K562 (cell line): ENCODE results near the gene KCTD16. TPM values are rescaled to one million over a fixed set of nuclear protein-coding genes. Genes with fewer than 3 reads are reported as not detected.

Experiments
- ATAC-seq: fragments of 200-7000 bp; cut with Tn5 transposase; 3 replicates; pipeline ENCODE4 v1.9.1; 2020; ENCODE audit warnings: moderate library complexity
- BruUV-seq: library from RNA; stranded (reverse); fragments of 400-500 nt; replicated peaks from 2 replicates; lab custom pipeline; 2021; lab: Mats Ljungman, UMichigan
- CTCF ChIA-PET: fragments of 300-600 bp; formaldehyde crosslinking; extraction: SDS; loops from one replicate; lab custom pipeline; 2021; ENCODE audit warnings: low intra/inter-chr PET ratio; lab: Yijun Ruan, JAX
- POLR2A ChIA-PET: fragments of 300-600, 350-650 bp; sonication (Branson Sonifier 250); formaldehyde crosslinking; extraction: SDS; loops from one replicate; lab custom pipeline; 2021; ENCODE audit warnings: antibody characterized with exemption, inconsistent platforms; lab: Yijun Ruan, JAX
- DNase-seq, 4 experiments: peaks; one replicate each; pipeline versions ENCODE4 v3.0.0 to v3.0.0-alpha.2; 2011 to 2018; ENCODE audit warnings: low spot score in 3 of 4, mixed read lengths in 3 of 4; ENCODE audit errors: extremely low read depth in 1 of 4
- FAIRE-seq: peaks from 2 replicates; lab custom pipeline; 2011; peaks lifted over from hg19 to GRCh38; lab: Jason Lieb, UNC
- H2AFZ ChIP-seq: 2 replicates; pipeline ENCODE4 v1.6.0; 2011; ENCODE audit warnings: low read depth, low read length, control low read depth, inconsistent platforms
- H3K27ac ChIP-seq: fragments of 200-600 bp; 3 replicates; pipeline ENCODE4 v1.8.0; 2011; ENCODE audit warnings: low read depth, mild to moderate bottlenecking, control low read depth, inconsistent platforms, low read length, moderate library complexity, mixed read lengths; ENCODE audit errors: extremely low read depth
- H3K27me3 ChIP-seq, 2 experiments: fragments of 300-600 bp in 1 of 2; 2 replicates in 1 of 2; 3 replicates in 1 of 2; pipeline versions ENCODE4 v1.6.0 to v1.8.0; 2011; ENCODE audit warnings: inconsistent platforms in 2 of 2, low read length in 2 of 2, mild to moderate bottlenecking in 1 of 2, mixed read lengths in 1 of 2, moderate library complexity in 1 of 2; ENCODE audit not compliant: control insufficient read depth in 2 of 2, insufficient read depth in 2 of 2
- H3K36me3 ChIP-seq: fragments of 300-600 bp; 3 replicates; pipeline ENCODE4 v1.8.0; 2011; ENCODE audit warnings: mild to moderate bottlenecking, low read length, inconsistent platforms; ENCODE audit not compliant: control insufficient read depth, insufficient read depth
- H3K4me1 ChIP-seq, 2 experiments: fragments of 200-600 bp in 1 of 2; replicated peaks in 1 of 2; 2 replicates in 1 of 2; 3 replicates in 1 of 2; pipeline versions ENCODE4 v1.5.1 to v1.8.0; 2011; ENCODE audit warnings: inconsistent platforms in 2 of 2, low read length in 2 of 2, mild to moderate bottlenecking in 1 of 2, mixed read lengths in 1 of 2, moderate library complexity in 1 of 2; ENCODE audit not compliant: control insufficient read depth in 2 of 2, insufficient read depth in 2 of 2
- H3K4me2 ChIP-seq: 2 replicates; pipeline ENCODE4 v1.6.1; 2011; ENCODE audit warnings: low read length, control low read depth, inconsistent platforms, mixed read lengths; ENCODE audit not compliant: insufficient read depth
- H3K4me3 ChIP-seq: fragments of 200-600 bp; sonication (generic), shearing (Covaris generic); 2 replicates; pipeline ENCODE4 v1.5.1; 2016; ENCODE audit warnings: control low read depth, inconsistent platforms
- H3K79me2 ChIP-seq: fragments of 200-600 bp; 3 replicates; pipeline ENCODE4 v1.8.0; 2011; ENCODE audit warnings: low read length, inconsistent platforms; ENCODE audit not compliant: control insufficient read depth, insufficient read depth
- H3K9ac ChIP-seq, 2 experiments: 2 replicates each; pipeline versions ENCODE4 v1.6.0 to v1.6.1; 2011; ENCODE audit warnings: low read depth in 2 of 2, low read length in 2 of 2, control low read depth in 1 of 2, inconsistent platforms in 1 of 2, mild to moderate bottlenecking in 1 of 2, mixed read lengths in 1 of 2; ENCODE audit not compliant: insufficient read depth in 1 of 2
- H3K9me1 ChIP-seq: one replicate; pipeline ENCODE4 v1.6.0; 2011; ENCODE audit warnings: inconsistent platforms, mild to moderate bottlenecking, low read length, moderate library complexity; ENCODE audit not compliant: control insufficient read depth, insufficient read depth
- H3K9me3 ChIP-seq: replicated peaks from 2 replicates; pipeline ENCODE4 v1.5.1; 2011; ENCODE audit warnings: low read depth, low read length, inconsistent platforms; ENCODE audit not compliant: control insufficient read depth, insufficient read depth
- H4K20me1 ChIP-seq: replicated peaks from 2 replicates; pipeline ENCODE4 v1.6.1; 2011; ENCODE audit warnings: low read length, inconsistent platforms, mixed read lengths; ENCODE audit not compliant: control insufficient read depth, insufficient read depth
- ELF1 ChIP-seq: fragments of 200-800 bp; sonication (Bioruptor generic); IDR thresholded peaks from 2 replicates; pipeline ENCODE4 v1.6.1; 2016; ENCODE audit warnings: missing genetic modification characterization, missing compliant biosample characterization
- ETV1 ChIP-seq: fragments of 450-650 bp; conservative IDR thresholded peaks from 2 replicates; pipeline ENCODE4 v1.6.1; 2016; ENCODE audit warnings: missing genetic modification characterization, control low read depth, low read depth, missing compliant biosample characterization
- FOXJ3 ChIP-seq: sonication (generic); formaldehyde crosslinking; IDR thresholded peaks from 2 replicates; pipeline ENCODE4 v1.4.0; 2020; ENCODE audit warnings: mild to moderate bottlenecking, missing genetic modification reagents
- GTF2F1 ChIP-seq: IDR thresholded peaks from 2 replicates; pipeline ENCODE4 v1.6.1; 2011; ENCODE audit warnings: low read depth, low read length, improper control_type of control experiment
- MECOM ChIP-seq: fragments of 250-450 bp; sonication (Bioruptor Pico); IDR thresholded peaks from 2 replicates; pipeline ENCODE4 v1.8.0; 2022; ENCODE audit warnings: inconsistent platforms
- NFE2 ChIP-seq: IDR thresholded peaks from 2 replicates; pipeline ENCODE4 v1.6.1; 2014; ENCODE audit warnings: antibody characterized with exemption, low read depth
- NR0B1 ChIP-seq: fragments of 450-650 bp; IDR thresholded peaks from one replicate; pipeline ENCODE4 v1.6.1; 2018; ENCODE audit warnings: mild to moderate bottlenecking, moderate library complexity; ENCODE audit not compliant: partially characterized antibody
- NR2C2 ChIP-seq, 2 experiments: fragments of 200-800 bp in 1 of 2; sonication (Bioruptor generic) in 1 of 2; sonication (generic) in 1 of 2; formaldehyde crosslinking in 1 of 2; IDR thresholded peaks; 2 replicates each; pipeline versions ENCODE4 v1.6.1 to v1.8.0; 2016 to 2022; ENCODE audit warnings: mild to moderate bottlenecking in 1 of 2, missing compliant biosample characterization in 1 of 2, missing genetic modification characterization in 1 of 2, missing genetic modification reagents in 1 of 2
- PHB ChIP-seq: fragments of 250-450 bp; sonication (Bioruptor Pico); IDR thresholded peaks from 2 replicates; pipeline ENCODE4 v1.5.0; 2021
- POLR2A ChIP-seq: fragments of 450-650 bp; conservative IDR thresholded peaks from 2 replicates; pipeline ENCODE4 v1.6.1; 2016
- RUNX1 ChIP-seq: sonication (generic); IDR thresholded peaks from 2 replicates; pipeline ENCODE4 v1.6.1; 2016; ENCODE audit warnings: antibody characterized with exemption, low read depth
- SAFB2 ChIP-seq: fragments of 200-400 bp; formaldehyde crosslinking; IDR thresholded peaks from 2 replicates; pipeline ENCODE4 v1.6.1; 2018; ENCODE audit warnings: borderline replicate concordance, low read length, low read depth, moderate library complexity; ENCODE audit not compliant: severe bottlenecking
- TAF9B ChIP-seq: fragments of 450-650 bp; IDR thresholded peaks from 2 replicates; pipeline ENCODE4 v1.6.1; 2018; ENCODE audit warnings: mild to moderate bottlenecking; ENCODE audit not compliant: partially characterized antibody
- XRCC3 ChIP-seq: fragments of 450-650 bp; IDR thresholded peaks from 2 replicates; pipeline ENCODE4 v1.6.1; 2017; ENCODE audit warnings: mild to moderate bottlenecking, moderate library complexity
- ZBTB17 ChIP-seq: fragments of 450-650 bp; formaldehyde crosslinking; IDR thresholded peaks from 2 replicates; pipeline ENCODE4 v1.4.0; 2020; ENCODE audit warnings: mild to moderate bottlenecking
- ZKSCAN1 ChIP-seq: fragments of 150-350 bp; IDR thresholded peaks from 2 replicates; pipeline ENCODE4 v1.6.1; 2016; ENCODE audit warnings: low read depth, low read length
- in situ Hi-C: fragments of 300-500 bp; cut with MboI; formaldehyde crosslinking; loops from 4 replicates; pipeline ENCODE4 v1.15.0; 2018; ENCODE audit warnings: inconsistent platforms, mixed read lengths
- intact Hi-C: fragments of 100-400 bp; cut with micrococcal nuclease; formaldehyde crosslinking; loops from 2 replicates; pipeline ENCODE4 v1.14.2; 2022
- polyA plus RNA-seq, 8 experiments: library from polyadenylated mRNA; depleted of rRNA in 4 of 8; stranded (reverse) in 5 of 8; unstranded in 3 of 8; fragments of >200 nt; fragmentation: Nextera tagmentation in 2 of 8; fragmentation: Illumina TruSeq in 1 of 8; extraction: Ambion mirVana in 2 of 8; extraction: Trizol in 1 of 8; gene quantifications; 2 replicates each; pipeline versions ENCODE4 v1.2.1 to v1.2.3, GENCODE V29; 2011 to 2014; ENCODE audit warnings: inconsistent platforms in 1 of 8, missing spikeins in 1 of 8
- total RNA-seq, 7 experiments: library from RNA; depleted of rRNA in 6 of 7; stranded (reverse); fragments of >200 nt in 6 of 7; fragmentation: Illumina TruSeq in 2 of 7; extraction: Trizol in 2 of 7; gene quantifications; 2 replicates each; pipeline versions ENCODE4 v1.2.1 to v1.2.3, GENCODE V29; 2011 to 2021; ENCODE audit warnings: low replicate concordance in 1 of 7

Gene KCTD16
- total and polyA plus RNA-seq, 9 of the 15 experiments (the other 6 are each of a cell fraction or from before 2014, with no cell fraction given) = 0.04 TPM; not detected in 8

GRCh38 chr5:144247131-144247530 lies 76.5 kb downstream of the KCTD16 start:
- H2AFZ ChIP-seq = no peak overlapping the region
- no peaks in the 10 kb centered on the region for H3K27me3 ChIP-seq
- H3K4me3 ChIP-seq = no peak overlapping the region
- H3K9me1 ChIP-seq = no peaks in the 10 kb centered on the region
- no peak overlapping the region for H3K4me2 ChIP-seq
- in situ Hi-C loops (no loop called here), intact Hi-C loops (no loop called here)
- H3K9ac ChIP-seq = no peak overlapping the region
- no peaks in the 10 kb centered on the region for H3K79me2 ChIP-seq
- no peaks in the 10 kb centered on the region for H3K36me3 ChIP-seq
- FAIRE-seq (no peak), ATAC-seq (no peak), DNase-seq (no peak)
- BruUV-seq = no TSS peak
- H3K4me1 ChIP-seq = no peaks in the 10 kb centered on the region
- H3K27ac ChIP-seq = no peak overlapping the region
- H3K9me3 ChIP-seq = no peaks in the 10 kb centered on the region
- no peaks in the 10 kb centered on the region for H4K20me1 ChIP-seq
- ChIA-PET POLR2A (no interaction called here), CTCF (no interaction called here)
- no peak for TF ChIP-seq NR2C2 (CRISPR knock-in tag; IDR thresholded peaks at IDR 0.05)
- no peak for TF ChIP-seq NR2C2 (tag; IDR thresholded peaks at IDR 0.05)
- no peak for TF ChIP-seq GTF2F1
- TF ChIP-seq XRCC3 = no peak
- no peak for TF ChIP-seq MECOM (CRISPR knock-in tag)
- TF ChIP-seq PHB (CRISPR knock-in tag) = no peak
- no peak for TF ChIP-seq NR0B1
- TF ChIP-seq ZBTB17 (CRISPR knock-in tag) = no peak
- no peak for TF ChIP-seq POLR2A
- no peak for TF ChIP-seq RUNX1
- TF ChIP-seq SAFB2 = no peak
- no peak for TF ChIP-seq FOXJ3 (CRISPR knock-in tag)
- no peak for TF ChIP-seq ELF1 (tag)
- no peak for TF ChIP-seq ETV1 (tag)
- TF ChIP-seq ZKSCAN1 = no peak
- no peak for TF ChIP-seq TAF9B
- no peak for TF ChIP-seq NFE2
